ENCODE data around the gene CARHSP1.
A peak's percentile ranks its signal among the peaks of the same experiment; 100 is the strongest.
"Not testable (repeated sequence)": the region's sequence is repeated elsewhere in the genome, so short reads cannot be mapped to it uniquely, and the experiment has no call there.

The CARHSP1 gene

DNA sequence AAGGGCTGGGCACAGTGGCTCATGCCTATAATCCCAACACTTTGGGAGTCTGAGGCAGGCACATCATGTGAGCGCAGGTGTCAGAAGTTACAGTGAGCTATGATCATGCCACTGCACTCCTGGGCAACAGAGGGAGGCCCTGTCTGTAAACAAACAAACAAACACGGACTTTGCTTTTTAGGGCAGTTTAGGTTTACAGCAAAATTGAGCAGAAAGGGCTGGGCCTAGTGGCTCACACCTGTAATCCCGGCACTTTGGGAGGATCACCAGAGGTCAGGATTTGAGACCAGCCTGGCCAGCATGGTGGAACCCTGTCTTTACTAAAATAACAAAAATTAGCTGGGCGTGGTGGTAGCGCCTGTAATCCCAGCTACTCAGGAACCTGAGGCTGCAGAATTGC lies 3.3 kb upstream of the CARHSP1 start:
- DNase-seq (ENCODE audit: low spot score): no peak

DNA sequence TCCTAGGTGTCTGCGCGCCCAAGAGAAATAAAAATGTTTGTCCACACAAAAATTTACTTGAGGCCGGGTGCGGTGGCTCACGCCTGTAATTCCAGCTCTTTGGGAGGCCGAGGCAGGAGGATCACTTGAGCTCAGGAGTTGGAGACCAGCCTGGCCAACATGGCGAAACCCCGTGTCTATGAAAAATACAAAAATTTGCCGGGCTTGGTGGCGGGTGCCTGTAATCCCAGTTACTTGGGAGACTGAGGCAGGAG lies 1.1 kb upstream of the CARHSP1 start:
- not testable (repeated sequence) for DNase-seq (ENCODE audit: low spot score)

DNA sequence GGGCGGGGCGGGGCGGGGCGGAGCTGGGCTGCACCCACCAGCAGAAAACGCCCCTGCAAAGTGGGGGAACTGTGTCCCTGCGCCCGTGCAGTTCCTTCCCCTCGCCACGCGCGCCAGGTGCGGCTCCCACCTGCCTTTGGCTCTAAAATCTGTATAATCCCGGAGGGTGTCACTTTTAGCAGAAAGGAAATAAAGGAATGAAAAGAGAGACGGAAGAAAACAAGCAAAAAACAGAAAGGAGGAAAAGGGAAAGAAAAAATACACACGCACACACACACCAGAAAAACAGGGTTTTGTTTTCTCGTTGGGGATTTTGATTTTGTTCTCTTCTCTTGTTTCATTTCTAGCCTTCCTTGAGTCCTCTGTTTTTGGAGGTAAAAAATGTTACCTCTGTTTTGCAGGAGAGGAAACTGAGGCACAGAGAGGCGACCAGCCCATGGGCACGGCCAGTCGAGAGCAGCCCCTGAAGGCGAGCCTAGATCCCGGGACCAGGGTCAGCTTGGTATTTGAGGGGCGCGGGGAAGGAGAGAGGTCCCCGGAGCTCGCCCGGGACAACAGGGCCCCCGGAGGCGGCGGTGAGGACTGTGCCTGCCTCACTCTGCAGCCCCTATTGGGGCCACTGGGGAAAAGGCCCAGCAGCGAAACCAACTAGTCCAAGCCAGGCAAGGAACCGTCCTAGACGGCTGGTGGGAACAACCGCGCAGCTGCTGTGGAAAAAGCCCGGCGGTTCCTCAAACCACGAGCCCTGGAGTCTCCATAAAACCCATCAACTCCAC lies 594 bp upstream of the CARHSP1 start:
- no peak for DNase-seq (ENCODE audit: low spot score)

DNA sequence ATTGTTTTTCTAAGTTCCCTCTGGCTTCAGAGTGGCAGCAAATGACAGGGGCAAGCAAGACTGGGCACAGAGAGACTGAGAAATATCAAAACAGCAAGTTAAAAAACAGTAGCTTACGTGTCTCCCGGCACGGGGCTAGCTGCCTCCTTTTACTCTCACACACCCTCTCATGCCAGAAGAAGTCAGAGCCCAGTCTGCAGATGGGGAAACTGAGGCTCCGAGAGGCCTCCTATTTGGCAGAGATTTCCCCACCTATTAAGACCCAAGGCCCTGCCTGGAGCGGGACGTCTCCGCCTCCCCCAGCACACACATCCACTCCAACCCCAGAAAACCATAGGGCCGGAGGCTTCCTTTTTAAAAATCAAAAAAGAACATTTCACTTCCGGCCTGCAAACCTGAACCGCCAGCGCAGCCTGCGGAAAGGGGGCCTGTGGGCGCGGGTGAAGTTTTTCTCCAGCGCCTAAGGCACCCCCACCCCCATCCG lies 832 bp downstream of the CARHSP1 start:
- no peak for DNase-seq (ENCODE audit: low spot score)

DNA sequence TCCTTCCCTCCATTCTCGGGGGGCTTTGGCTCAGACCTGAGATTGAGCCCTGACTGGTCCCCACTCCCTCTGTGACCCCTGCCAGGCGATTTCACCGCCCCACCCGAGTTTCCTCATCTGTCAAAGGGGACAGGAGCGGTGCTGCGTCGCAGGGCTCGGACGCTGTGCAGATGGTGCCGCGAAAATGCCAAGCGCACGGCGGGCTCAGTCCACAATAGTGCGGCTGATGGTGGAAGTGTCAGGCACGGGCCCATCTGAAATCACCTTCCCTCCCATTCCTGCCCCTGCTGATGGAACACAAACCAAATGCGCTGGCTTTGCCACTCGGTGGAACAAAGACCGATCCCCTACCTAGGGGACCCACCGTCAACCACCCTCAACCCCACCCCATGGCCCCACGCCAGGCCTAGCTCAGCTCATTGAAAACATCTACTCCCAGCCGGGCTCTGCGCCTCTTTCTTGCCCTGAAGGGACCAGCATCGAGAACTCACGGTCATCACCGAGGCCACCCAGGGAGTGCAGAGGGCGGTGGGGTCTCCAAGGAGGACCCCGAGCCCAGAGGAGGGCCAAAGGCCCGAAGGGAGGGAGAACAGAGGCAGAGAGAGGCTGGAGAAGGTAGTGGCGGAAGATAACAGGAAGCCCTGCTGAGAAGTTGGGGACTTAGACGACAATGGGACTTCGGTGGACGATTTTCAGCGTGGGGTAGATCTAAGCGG lies 1.4 kb downstream of the CARHSP1 start:
- no peak for DNase-seq (ENCODE audit: low spot score)

DNA sequence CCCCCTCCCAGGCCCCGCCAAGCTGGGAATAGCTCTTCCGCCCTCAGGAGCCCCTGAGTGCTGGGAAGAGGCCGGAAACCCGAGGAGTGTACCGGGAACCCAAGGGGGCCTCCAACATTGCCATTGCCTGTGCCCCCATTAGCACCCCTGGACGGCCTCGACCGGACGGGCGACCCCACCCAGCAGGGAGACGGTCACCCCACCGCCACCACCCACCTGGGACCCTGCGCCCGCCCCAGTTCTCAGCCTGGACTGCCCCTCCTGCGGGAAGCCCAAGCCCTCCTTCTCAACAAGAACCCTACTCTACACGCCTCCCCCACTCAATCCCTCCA lies 2.0 kb downstream of the CARHSP1 start:
- DNase-seq (ENCODE audit: low spot score): no peak

DNA sequence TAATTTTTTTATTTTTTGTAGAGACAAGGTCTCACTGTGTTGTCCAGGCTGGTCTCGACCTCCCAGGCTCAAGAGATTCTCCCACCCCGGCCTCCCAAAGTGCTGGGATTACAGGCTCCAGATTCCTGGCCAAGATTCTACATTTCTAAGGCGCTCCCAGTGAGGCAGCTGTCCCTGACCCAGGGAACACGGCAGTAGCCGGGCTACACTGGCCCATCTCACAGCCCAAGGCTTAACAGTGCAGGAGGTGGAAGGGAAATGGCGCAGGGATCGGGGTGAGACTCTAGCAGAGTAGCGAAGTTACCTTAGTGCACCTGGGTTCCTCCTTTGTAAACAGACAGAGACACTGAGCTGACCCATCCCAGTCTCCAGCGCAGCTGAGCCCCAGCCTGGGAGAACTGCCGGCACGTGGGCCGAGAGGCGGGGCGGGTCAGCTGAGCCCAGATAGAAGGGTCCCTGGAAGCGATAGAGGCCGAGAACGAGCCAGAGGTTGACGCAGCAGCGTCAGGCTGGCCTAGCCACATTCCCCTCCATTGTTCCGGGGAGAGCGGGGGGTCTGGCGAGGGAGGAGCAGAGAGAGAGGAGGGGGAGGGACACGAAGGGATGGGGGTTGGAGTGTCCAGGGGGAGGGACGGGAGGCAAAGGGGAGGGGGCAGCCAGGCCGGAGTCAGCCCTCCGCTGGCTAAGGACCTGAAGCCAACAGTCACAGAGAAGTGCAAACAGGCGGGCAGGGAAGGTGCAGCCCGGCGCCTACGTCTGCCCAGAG lies 2.5 kb downstream of the CARHSP1 start:
- DNase-seq (ENCODE audit: low spot score): no peak

DNA sequence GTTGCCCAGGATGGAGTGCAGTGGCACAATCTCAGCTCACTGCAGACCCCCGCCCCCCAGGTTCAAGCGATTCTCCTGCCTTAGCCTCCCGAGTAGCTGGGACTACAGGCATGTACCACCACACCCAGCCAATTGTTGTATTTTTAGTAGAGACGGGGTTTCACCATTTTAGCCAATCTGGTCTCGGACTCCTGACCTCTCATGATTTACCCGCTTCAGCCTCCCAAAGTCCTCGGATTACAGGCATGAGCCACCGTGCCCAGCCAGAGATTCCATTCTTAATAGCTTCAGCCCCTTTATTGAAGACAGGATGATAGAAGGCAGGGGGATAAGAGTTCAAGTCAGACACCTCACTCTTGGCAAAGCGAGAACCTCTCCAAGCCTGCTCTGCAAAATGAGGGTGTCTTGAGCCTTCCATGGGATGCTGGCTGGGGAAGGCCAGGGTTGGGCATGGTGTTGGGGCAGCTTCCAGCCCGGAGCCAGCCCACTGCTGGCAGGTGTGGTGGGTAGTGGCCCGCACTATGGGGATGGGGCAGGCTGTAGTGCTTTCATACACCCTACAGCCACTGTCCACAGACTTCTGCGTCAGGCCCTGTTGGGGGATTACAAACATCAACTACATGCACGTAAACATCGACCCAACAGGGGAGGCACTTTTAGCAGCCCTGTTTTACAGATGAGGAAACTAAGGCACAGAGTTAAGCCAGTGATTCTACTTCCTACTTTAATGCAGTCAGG lies 3.5 kb downstream of the CARHSP1 start:
- no peak for DNase-seq (ENCODE audit: low spot score)

DNA sequence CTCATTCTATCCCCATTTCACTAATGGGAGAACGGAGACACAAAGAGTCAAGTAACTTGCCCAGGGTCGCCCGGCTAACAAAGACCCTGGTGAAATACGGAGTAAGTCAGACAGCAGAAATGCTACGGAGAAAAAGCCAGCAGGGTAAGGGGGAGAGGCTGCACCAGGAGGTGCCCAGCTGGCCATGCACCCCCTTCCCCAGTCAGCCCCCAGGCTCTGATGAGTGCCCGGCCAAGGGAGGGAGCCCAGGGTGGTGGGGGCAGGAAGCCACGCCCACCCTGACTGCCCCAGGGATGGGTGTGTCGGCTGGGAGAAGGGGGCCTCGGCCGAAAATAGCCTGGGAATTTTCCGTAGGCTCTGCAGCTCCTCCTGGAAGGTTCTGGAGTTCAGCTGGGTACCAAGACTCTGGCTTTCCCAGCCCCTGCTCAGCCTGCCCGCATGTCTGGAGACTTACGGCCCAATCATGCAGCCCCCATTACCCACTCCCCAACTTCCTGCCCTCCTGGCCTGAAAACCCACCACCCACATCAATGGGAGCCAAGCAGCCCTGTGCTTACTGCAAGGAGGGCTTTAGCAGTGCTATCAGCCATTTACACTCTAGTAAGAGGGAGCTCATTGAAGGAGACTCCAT lies 4.2 kb downstream of the CARHSP1 start:
- DNase-seq (ENCODE audit: low spot score): no peak

DNA sequence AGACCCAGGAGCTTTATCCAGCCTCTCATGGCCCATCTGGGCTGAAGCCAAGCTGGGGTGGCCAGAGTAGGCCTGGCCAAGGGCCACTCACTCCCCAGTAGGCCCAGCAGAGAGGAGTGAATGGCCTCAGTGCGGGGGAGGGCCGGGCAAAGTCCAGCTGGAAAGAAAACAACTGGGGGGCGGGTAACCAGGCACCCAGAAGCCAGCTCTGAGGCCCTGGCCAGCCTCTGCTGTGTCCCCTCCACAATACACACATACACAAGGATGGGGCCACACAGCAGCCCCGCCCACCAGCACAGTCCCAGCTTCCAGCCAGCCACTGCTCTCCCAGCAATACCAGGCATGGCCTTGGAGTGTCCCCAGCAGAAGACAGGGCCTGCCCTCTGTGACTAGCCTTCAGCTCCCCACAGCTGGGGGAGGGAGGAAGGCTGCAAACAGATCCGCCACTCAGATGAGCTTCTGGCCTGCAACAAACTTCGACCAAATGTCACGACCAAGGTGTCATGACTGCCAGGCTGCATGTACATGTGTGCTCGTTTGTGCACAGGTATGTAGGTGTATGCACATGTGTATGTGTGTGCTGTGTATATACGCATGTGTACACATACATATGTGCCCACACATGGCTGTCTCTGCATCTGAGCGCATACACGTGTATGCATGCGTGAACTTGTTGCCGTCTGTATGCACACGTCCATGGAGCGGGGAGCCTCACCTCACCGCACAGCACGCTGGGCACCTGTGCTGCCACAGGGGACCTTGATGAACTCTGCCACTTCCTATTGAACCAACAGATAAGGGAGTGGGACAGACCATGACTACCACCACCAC lies 5.0 kb downstream of the CARHSP1 start:
- DNase-seq (ENCODE audit: low spot score): peak; percentile 62

DNA sequence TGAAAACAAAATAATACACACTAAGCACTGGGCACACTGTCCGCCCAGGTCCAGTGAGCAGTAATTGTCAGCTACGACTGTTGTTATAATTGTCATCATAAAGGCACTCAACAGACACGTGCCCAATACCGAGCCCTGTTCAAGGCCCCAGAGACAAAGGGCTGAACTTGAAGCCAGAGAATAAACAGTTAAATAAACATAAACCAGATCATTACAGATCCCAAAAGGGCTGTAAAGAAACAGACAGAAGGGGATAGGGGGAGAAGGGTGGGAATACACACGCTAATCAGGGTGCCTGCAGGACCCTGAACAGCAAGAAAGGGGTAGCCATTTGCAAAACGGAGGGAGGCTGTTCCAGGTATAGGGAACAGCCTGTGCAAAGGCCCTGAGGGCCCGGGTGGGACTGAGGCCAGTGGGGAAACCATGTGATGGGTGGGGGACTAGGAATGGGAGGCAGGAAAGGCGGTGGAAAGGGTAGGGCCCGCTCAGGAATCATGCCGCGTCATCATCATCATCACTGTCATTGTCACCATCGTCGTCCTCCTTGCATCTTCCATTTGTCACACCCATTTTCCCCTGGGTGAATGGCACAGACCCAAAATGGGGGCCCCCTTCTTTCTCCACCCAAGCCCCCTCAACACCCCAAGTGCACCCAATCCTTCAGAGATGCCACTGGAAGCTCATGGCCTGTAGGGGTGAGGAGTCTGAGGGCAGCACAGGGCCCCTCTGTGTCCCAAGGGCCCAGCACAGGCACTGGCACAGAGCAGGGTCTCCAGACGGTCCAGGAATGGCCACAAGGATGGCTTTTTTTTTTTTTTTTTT lies 6.3 kb downstream of the CARHSP1 start:
- no peak for DNase-seq (ENCODE audit: low spot score)

DNA sequence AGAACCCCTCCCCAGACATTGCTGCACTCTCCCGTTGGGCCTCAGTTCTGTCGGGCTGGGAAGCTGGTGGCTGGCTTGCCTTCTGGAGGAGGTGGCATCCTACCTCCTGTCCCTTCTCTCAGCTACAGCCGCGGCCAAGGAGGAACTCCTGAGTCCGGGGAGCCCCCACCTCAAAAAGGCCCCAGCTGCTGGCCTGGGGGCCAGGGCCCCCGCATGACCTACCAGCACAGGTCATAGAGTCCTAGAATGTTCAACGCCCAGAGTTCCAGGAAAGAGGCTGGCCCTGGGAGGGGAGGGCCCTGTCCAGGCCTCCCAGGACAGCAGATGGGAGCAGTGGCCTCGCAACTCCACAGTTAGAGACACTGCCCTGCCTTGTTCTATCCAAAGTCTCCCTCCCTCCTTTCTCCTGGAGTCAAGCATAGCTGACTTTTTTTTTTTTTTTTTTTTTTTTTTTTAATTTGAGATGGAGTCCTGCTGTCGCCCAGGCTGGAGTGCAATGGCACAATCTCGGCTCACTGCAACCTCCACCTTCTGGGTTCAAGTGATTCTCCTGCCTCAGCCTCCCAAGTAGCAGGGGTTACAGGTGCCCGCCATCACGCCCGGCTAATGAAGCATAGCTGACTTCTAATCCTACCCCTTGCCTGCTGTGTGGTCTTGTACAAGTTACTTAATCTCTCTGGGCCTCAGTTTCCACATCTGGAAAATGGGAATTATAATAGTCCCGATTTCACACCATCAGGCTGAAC lies 7.1 kb downstream of the CARHSP1 start:
- no peak for DNase-seq (ENCODE audit: low spot score)

DNA sequence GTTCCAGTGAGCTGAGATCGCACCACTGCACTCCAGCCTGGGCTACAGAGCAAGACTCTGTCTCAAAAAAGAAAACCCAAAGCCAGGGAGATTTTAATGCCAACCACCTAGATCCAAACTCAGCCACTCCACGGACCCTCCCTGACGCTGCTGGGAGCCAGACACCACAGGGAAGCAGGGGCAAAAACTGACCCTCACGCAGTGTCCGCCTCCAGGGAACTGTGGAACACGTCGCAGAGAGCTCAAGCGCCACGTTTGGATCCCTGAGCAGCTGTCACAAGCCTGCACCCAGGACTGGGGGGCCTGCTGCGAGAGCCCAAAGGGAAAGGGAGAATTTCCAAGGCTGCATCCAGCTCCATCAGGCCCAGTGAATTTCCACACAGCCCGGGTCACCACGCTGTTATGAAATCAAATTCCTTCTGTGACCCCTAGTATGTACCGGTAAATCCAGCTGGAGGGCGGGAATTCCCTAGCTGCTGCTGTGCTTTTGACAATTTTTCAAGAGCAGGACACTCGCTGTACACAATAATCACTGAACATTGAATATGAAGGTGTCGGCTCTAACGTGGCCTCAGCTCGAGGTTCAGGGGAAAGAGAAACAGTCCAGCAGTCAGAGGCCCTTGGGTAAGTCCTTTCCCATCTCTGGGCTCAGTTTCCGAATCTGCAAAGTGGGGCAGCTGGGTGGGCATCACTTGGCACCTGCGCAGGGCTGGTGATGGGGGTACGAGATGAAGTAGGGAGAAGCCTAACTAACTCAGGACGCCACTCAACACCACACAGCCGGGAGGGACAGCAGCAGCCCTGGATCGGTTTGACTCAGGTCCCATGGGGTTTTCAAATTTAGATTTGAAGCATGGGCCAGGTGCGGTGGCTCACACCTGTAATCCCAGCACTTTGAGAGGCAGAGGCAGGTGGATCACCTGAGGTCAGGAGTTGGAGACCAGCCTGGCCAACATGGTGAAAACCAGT lies 8.6 kb downstream of the CARHSP1 start:
- no peak for DNase-seq (ENCODE audit: low spot score)

DNA sequence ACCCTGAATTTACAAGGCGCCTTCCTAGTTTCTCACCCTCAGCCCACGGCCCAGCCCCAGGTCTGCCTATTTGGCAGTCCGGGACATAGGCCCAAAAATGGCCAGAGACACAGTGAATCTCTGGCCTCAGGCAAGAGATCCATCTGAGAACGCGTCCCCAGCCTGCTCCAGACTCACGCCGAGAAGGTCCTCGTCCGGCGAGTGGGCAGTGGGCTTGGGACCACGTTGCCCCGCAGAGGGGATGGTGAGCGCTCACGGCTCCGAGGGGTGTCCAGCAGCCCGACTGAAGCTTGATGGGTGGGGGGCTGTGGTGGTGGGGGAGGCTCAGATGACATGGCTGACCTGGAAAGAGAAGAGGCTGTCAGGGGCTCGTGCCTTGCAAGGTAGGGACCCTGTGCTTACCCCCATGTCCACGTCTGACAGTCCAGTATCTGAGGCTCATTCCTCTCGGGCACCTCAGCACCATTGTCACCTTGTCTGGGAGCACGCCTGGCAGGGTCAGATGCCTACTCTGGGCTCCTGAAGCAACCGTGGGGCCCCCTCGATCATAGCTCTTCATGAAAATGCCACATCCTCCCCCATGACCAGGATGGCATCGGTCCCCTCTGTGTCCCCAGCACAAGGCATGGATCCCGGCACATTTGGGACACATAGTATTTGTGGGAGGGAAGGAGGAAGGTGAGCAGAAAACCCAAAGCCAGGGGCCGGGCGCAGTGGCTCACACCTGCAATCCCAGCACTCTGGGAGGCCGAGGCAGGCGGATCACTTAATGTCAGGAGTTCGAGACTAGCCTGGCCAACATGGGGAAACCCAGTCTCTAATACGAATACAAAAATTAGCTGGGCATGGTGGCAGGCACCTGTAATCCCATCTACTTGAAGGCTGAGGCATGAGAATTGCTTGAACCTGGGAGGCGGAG lies 9.6 kb downstream of the CARHSP1 start:
- DNase-seq (ENCODE audit: low spot score): no peak

DNA sequence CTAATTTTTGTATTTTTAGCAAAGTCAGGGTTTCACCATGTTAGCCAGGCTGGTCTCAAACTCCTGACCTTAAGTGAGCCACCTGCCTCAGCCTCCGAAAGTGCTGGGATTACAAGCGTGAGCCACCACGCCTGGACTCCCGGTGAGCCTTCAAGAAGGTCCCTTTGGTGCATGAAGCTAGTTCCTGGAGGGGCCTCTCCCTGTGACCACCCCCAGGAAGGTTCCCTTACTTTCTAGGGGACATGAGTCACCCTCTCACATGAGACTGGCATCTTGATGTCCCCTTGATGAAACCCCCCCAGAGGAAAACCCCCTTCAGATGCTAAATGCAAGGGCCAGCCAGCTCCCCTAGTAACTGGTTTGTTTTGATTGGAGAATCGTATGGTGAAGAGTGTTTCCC lies 12.8 kb downstream of the CARHSP1 start:
- DNase-seq (ENCODE audit: low spot score): no peak

DNA sequence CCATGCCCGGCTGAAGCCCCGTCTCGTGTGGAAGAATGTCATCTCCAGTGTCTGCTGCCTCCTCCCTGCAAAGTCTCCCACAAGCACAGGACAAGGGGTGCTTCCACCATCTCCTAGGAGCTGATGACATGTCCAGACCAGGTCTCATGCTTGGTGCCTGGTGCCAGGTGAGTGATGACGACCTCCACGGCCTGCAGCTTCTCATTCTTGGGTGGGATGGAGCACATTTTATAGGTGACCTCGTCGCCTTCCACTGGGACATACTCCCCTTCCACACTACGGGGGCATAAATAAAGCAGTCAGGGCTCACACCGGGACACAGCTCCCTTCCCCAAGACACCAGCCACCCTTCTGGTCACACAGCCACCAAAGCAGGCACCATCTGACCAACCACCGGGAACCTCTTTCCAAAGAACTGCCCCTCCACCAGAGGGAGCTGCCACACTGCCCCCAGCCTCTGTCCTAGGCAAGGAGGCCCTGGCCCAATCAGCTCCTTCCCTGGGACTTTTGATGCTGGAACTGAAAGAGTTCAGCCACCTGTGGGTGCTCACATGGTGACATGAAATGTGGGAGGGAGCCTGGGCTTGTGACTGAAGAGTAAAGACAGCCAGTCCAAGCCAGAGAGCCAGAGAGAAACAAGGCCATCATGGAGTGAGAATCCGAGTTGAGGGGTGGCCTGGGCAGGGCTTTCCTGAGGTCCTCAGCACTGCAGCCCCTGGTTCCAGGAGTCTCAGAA lies 13.6 kb downstream of the CARHSP1 start:
- no peak for DNase-seq (ENCODE audit: low spot score)

Measured in kidney tubule cell (primary cell).